Mammary epithelial cell (primary cell): ENCODE measurements around the gene IFT43.

ENCODE experiments used
- CTCF ChIP-seq, 2 donors: IDR thresholded peaks in 1 of 2; conservative IDR thresholded peaks in 1 of 2; 2 replicates each; pipeline ENCODE4 v1.5.1; 2011 to 2012; ENCODE audit warnings: inconsistent platforms in 2 of 2, low read length in 2 of 2, mild to moderate bottlenecking in 2 of 2, control low read depth in 1 of 2, low read depth in 1 of 2; ENCODE audit not compliant: insufficient read depth in 1 of 2; ENCODE audit errors: extremely low read depth in 1 of 2
- EZH2 ChIP-seq: IDR thresholded peaks from 2 replicates; pipeline ENCODE4 v1.6.1; 2012; ENCODE audit warnings: low read length, inconsistent platforms, borderline replicate concordance

DNA sequence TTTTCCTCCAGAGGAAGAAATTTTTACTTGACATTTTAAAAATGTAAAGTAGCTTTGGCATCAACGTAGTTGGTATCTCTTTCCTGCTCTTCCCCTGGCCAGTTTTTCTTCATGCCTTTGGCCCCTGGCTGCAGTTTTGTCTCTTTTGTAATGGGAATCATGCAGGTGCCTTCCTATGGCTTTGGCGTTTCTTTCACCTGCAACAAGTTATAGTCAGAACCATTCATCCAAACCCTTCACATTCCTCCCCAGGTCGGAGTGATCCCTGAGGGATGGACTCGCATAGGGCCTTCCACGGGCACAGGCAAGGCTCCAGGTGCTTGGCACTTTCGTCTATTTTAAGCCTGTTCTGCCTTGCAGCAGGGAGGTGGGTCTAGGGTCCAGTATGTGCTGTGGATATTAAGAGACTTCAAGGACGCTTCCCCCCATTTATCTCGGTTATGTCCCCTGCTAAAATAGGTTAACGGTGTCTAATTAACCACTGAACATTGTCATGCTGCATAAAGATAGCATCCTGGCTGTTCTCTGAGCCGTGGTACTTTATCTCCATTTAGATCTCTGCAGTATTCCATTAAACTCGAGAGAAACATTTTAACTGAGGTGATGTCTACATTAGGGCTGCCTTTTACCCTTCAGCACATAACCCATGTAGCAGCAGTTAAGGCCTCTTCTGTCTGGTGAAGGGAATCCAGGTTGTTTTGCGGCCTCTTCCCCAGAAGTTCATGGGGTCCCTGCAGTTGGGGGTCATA lies 66.3 kb downstream of the IFT43 start:
- TF ChIP-seq CTCF (conservative IDR thresholded peaks at IDR 0.05 in 1 of 2, IDR thresholded peaks at IDR 0.05 in 1 of 2; ENCODE audit: extremely low read depth in 1 of 2, insufficient read depth in 1 of 2, low read depth in 1 of 2, low read length in 2 of 2): no peak
- no peak for TF ChIP-seq EZH2
